ENCODE measurements around the gene NDRG2. TPM values are rescaled to one million over a fixed set of nuclear protein-coding genes. Genes with fewer than 3 reads are reported as not detected.

Gene NDRG2
- polyA plus RNA-seq, 3 donors = 6.8 to 11.7 (median 11.1) TPM

DNA sequence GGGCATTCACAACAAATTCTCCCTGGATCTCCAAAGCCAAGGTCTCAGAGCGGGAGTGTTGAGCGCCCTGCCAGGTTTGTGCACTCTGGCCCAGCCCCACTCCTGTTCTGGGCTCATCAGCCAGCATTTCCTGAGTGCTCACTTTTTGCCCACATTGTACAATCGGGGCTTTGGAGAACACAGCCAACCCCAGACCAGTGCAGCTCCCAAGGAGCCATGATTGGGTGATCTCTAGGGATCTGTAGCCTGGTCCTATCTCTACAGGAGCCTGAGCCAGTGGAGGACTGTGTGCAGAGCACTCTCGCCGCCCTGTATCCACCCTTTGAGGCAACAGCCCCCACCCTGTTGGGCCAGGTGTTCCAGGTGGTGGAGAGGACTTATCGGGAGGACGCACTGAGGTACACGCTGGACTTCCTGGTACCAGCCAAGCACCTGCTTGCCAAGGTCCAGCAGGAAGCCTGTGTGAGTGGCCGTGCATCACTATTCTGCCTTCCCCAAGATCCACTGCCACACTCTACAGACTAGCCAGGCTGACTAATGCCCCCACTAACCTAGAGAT is 48.0 kb upstream of the NDRG2 start:
- no peak for DNase-seq
- peak overlapping the region in 1 of 3 experiments; percentile 95 for H3K4me3 ChIP-seq (replicated peaks in 1 of 3; ENCODE audit: low read depth in 2 of 3, low read length in 3 of 3)
- H3K4me3 Mint-ChIP-seq = peak overlapping the region in 1 of 2 donors; percentile 91
- no peak overlapping the region for H2AFZ ChIP-seq (ENCODE audit: insufficient read depth, low read depth, low read length, poor library complexity, severe bottlenecking)
- peaks cover 0 to 6% of the 10 kb centered on the region in 2 donors for H3K27me3 ChIP-seq (ENCODE audit: control insufficient read depth in 2 of 2, insufficient read depth in 2 of 2, low read length in 2 of 2)
- peaks cover 11 to 14% (median 11%) of the 10 kb centered on the region in 3 donors for H3K27me3 Mint-ChIP-seq (ENCODE audit: low read depth in 3 of 3)
- peaks cover 44 to 53% of the 10 kb centered on the region in 2 donors for H3K36me3 ChIP-seq (replicated peaks in 1 of 2; ENCODE audit: control insufficient read depth in 1 of 2, insufficient read depth in 2 of 2, low read length in 2 of 2)
- H3K9me3 ChIP-seq (replicated peaks in 1 of 2; ENCODE audit: control insufficient read depth in 1 of 2, insufficient read depth in 1 of 2, low read length in 2 of 2) = no peaks in the 10 kb centered on the region
- WGBS (ENCODE audit: insufficient coverage) = 97% methylated on average over 8 of the region's 9 CpGs
- peak overlapping the region; percentile 82 for H3K4me2 ChIP-seq (replicated peaks; ENCODE audit: extremely low read depth, low read length, poor library complexity, severe bottlenecking)
- peaks cover 6% of the 10 kb centered on the region for H4K20me1 ChIP-seq (ENCODE audit: insufficient read depth, low read length)
- peak overlapping the region; percentile 40 to 94 for H3K27ac ChIP-seq (ENCODE audit: low read depth in 1 of 2, low read length in 2 of 2)
- peaks cover 44 to 48% of the 10 kb centered on the region in 2 donors for H3K36me3 Mint-ChIP-seq
- intact Hi-C loops (cut with micrococcal nuclease) = no loop called here
- peaks cover 46% of the 10 kb centered on the region for H3K4me1 Mint-ChIP-seq
- H3K9me3 Mint-ChIP-seq = peaks cover 0 to 3% (median 0%) of the 10 kb centered on the region in 7 donors
- no peak overlapping the region for H3K9ac ChIP-seq (ENCODE audit: insufficient read depth, low read length, poor library complexity, severe bottlenecking)
- TF ChIP-seq, protein P1, sequence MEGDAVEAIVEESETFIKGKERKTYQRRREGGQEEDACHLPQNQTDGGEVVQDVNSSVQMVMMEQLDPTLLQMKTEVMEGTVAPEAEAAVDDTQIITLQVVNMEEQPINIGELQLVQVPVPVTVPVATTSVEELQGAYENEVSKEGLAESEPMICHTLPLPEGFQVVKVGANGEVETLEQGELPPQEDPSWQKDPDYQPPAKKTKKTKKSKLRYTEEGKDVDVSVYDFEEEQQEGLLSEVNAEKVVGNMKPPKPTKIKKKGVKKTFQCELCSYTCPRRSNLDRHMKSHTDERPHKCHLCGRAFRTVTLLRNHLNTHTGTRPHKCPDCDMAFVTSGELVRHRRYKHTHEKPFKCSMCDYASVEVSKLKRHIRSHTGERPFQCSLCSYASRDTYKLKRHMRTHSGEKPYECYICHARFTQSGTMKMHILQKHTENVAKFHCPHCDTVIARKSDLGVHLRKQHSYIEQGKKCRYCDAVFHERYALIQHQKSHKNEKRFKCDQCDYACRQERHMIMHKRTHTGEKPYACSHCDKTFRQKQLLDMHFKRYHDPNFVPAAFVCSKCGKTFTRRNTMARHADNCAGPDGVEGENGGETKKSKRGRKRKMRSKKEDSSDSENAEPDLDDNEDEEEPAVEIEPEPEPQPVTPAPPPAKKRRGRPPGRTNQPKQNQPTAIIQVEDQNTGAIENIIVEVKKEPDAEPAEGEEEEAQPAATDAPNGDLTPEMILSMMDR (IDR thresholded peaks at IDR 0.05) = no peak
- peaks cover 38% of the 10 kb centered on the region for H3K79me2 ChIP-seq (ENCODE audit: insufficient read depth, low read length)
- peak overlapping the region in 6 of 7 donors; percentile 97 to 99 (median 98) for H3K27ac Mint-ChIP-seq
- peaks cover 40 to 45% of the 10 kb centered on the region in 2 donors for H3K4me1 ChIP-seq (ENCODE audit: control insufficient read depth in 1 of 2, insufficient read depth in 2 of 2, low read length in 2 of 2)

DNA sequence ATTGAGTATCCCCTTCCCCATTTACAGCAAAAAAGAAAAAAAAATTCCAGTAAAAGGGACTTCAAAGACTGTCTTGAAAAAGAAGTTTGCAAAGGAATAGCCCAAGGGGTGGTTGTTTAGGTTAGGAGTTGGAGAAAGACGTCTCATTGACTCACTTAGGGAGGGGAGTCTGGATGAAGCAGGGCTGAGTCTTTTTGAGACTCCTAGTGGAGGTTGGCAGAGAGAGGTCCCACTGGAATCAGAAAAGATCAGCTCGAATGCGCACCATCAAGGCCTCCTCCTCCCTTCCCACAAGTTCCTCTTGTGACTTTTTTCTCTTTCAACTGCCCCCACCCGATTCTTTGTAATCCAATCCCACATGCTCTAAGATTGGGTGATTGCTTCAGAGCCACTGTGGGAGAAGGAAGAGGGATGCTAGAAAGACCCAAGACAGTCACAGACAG is 47.2 kb upstream of the NDRG2 start:
- peaks cover 36 to 40% of the 10 kb centered on the region in 2 donors for H3K36me3 Mint-ChIP-seq
- H3K27me3 Mint-ChIP-seq (ENCODE audit: low read depth in 3 of 3) = peaks cover 11 to 14% (median 13%) of the 10 kb centered on the region in 3 donors
- peaks cover 0 to 11% of the 10 kb centered on the region in 2 donors for H3K27me3 ChIP-seq (ENCODE audit: control insufficient read depth in 2 of 2, insufficient read depth in 2 of 2, low read length in 2 of 2)
- H3K79me2 ChIP-seq (ENCODE audit: insufficient read depth, low read length) = peaks cover 38% of the 10 kb centered on the region
- peak overlapping the region; percentile 90 to 94 for H3K27ac ChIP-seq (ENCODE audit: low read depth in 1 of 2, low read length in 2 of 2)
- H3K9ac ChIP-seq (ENCODE audit: insufficient read depth, low read length, poor library complexity, severe bottlenecking) = peak overlapping the region; percentile 86
- peaks cover 46% of the 10 kb centered on the region for H3K4me1 Mint-ChIP-seq
- H3K4me1 ChIP-seq (ENCODE audit: control insufficient read depth in 1 of 2, insufficient read depth in 2 of 2, low read length in 2 of 2) = peaks cover 40 to 45% of the 10 kb centered on the region in 2 donors
- intact Hi-C loops (cut with micrococcal nuclease) = no loop called here
- no CpG with 5 or more reads among the region's 4 CpGs for WGBS (ENCODE audit: insufficient coverage)
- peak overlapping the region; percentile 92 to 99 (median 98) for H3K27ac Mint-ChIP-seq
- H3K9me3 Mint-ChIP-seq = peaks cover 0 to 3% (median 0%) of the 10 kb centered on the region in 7 donors
- TF ChIP-seq, protein P1 (IDR thresholded peaks at IDR 0.05) = no peak
- H4K20me1 ChIP-seq (ENCODE audit: insufficient read depth, low read length) = peaks cover 6% of the 10 kb centered on the region
- peak overlapping the region; percentile 82 for H3K4me2 ChIP-seq (replicated peaks; ENCODE audit: extremely low read depth, low read length, poor library complexity, severe bottlenecking)
- DNase-seq = peak; percentile 65 to 76 (median 66)
- peak overlapping the region; percentile 91 to 94 for H3K4me3 Mint-ChIP-seq
- peak overlapping the region; percentile 66 to 95 (median 83) for H3K4me3 ChIP-seq (replicated peaks in 1 of 3; ENCODE audit: low read depth in 2 of 3, low read length in 3 of 3)
- no peaks in the 10 kb centered on the region for H3K9me3 ChIP-seq (replicated peaks in 1 of 2; ENCODE audit: control insufficient read depth in 1 of 2, insufficient read depth in 1 of 2, low read length in 2 of 2)
- peaks cover 37 to 45% of the 10 kb centered on the region in 2 donors for H3K36me3 ChIP-seq (replicated peaks in 1 of 2; ENCODE audit: control insufficient read depth in 1 of 2, insufficient read depth in 2 of 2, low read length in 2 of 2)
- H2AFZ ChIP-seq (ENCODE audit: insufficient read depth, low read depth, low read length, poor library complexity, severe bottlenecking) = peak overlapping the region; percentile 82
